ENCODE data around the gene AFDN.
"Not testable (repeated sequence)": the region's sequence is repeated elsewhere in the genome, so short reads cannot be mapped to it uniquely, and the experiment has no call there.

AFDN gene

DNA sequence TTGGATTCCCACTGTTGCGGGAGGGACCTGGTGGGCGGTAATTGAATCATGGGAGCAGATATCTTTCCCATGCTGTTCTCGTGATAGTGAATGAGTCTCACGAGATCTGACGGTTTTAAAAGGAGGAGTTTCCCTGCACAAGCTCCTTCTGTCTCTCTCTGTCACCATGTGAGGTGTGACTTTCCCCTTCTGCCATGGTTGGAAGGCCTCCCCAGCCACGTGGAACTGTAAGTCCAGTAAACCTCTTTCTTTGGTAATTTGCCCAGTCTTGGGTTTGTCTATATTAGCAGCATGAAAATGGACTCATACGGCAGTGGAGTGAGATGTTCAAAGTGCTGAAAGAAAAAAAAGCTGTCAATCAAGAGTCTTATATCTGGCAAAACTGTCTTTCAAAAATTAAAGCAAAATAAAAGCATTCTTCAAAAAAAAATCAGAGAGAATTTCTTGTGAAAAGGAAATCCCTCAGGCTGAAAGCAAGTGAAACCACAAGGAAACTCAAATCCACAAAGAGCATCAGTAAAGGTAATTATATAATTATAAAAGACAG, 155.3 kb downstream of the AFDN start:
- DNase-seq (ENCODE audit: low read depth): no peak

DNA sequence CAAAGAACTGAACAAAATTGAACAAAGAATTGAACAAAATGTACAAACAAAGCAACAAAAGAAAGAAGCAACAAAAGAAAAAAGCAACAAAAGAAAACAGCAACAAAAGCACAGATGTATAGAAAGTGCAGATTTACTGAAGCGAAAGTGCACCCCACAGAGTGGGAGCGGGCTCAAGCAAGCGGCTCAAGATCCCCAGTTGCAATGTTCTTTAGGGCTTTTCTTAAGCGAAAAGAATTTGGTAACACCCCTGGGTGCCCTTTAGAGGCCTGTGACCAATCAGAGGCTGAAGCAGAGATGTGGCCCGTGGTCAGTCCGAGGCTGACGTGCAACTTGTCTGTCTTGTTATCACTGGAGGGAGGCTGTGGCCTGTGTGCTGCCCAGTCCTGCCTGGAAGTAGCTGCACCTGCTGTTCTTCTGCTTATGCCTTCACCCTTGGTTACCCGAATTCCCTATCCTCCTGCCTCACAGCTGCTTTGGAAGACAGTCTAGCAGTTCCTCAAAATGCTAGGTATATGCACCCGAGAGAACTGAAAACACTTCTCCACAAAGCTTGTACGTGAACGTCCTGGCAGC, 157.5 kb downstream of the AFDN start:
- no peak for DNase-seq (ENCODE audit: low read depth)

GRCh38 chr6:167984876-167985604, 158.3 kb downstream of the AFDN start:
- DNase-seq (ENCODE audit: low read depth): no peak

DNA sequence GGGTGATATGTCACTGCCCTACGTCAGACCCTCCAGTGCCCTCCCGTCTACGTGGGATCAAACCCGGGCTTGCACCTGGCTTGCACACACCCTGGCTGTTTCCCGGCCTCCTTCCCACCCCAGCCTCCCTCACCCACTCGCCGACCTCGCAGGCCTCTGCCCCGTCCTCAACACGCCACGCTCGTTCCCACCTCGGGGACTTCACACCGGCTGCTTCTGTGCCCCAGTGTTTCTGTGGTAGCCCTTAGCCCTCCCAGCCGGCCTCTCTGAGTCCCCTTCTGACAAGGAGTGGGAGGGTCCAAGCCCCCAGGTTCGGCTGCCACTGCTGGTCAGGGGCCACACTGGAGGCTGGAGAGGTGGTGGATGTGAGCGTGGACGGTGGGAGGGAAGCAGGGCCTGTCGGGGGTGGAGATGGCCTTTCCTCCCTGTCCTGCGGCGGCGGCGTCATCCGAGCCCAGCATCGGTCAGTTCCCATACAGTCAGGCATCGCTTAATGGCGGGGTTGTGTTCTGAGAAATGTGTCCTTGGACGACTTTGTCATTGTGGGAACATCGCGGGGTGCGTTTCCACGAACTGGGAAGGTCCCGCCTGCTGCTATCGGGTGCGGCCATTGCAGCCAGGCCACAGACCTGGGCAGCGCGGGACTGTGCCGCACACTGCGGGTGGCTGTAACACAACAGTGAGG, 159.3 kb downstream of the AFDN start:
- no peak for DNase-seq (ENCODE audit: low read depth)

DNA sequence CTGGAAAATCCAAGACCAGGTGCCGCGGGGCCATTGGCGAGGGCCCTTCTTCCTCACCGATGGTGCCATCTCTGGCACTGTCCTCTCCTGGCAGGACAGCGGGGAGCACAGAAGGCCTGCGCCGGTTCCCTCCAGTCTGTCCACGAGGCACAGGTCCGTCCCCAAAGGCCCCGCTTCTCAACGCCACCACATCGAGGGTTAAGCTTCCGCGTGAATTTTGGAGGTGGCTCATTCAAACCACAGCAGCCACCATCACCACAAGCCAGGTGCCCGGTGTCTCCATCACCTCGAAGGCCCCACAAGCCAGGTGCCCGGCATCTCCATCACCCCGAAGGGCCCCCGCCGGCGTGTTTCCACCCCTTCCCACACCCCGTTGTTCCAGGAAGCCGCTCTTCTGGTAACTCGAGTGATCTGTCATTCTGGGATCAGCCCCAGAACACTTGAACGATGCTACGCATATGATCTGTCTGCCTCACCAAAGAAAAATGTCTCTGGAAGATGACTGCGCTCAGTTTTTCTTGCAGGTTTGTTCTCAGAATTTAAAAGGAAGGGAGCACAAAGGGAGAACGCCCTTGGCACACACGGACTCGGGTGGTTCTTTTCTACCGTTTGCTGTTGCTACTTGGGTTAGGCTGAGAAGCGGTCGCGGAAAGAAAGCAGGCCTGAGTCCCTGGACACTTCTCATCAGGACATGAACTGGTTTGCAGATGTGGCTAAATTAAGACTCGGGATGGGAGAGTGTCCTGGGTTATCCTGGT, 160.9 kb downstream of the AFDN start:
- no peak for DNase-seq (ENCODE audit: low read depth)

DNA sequence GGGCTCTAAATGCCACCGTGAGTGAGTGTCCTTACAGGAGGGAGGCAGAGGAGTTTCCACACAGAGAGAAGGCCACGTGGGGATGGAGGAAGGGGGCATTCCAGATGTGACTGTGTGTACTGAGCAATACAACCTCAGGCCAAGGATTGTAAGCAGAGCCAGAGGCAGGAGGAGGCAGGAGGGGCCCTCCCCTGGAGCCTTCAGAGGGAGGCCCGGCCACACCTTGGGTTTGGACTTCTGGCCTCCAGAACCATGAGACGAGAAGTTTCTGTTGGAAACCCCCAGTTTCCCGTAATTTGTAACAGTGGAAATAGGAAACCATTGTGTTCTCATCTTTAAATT, 161.4 kb downstream of the AFDN start:
- DNase-seq (ENCODE audit: low read depth): no peak

GRCh38 chr6:167988945-167989841, 162.5 kb downstream of the AFDN start:
- no peak for DNase-seq (ENCODE audit: low read depth)

DNA sequence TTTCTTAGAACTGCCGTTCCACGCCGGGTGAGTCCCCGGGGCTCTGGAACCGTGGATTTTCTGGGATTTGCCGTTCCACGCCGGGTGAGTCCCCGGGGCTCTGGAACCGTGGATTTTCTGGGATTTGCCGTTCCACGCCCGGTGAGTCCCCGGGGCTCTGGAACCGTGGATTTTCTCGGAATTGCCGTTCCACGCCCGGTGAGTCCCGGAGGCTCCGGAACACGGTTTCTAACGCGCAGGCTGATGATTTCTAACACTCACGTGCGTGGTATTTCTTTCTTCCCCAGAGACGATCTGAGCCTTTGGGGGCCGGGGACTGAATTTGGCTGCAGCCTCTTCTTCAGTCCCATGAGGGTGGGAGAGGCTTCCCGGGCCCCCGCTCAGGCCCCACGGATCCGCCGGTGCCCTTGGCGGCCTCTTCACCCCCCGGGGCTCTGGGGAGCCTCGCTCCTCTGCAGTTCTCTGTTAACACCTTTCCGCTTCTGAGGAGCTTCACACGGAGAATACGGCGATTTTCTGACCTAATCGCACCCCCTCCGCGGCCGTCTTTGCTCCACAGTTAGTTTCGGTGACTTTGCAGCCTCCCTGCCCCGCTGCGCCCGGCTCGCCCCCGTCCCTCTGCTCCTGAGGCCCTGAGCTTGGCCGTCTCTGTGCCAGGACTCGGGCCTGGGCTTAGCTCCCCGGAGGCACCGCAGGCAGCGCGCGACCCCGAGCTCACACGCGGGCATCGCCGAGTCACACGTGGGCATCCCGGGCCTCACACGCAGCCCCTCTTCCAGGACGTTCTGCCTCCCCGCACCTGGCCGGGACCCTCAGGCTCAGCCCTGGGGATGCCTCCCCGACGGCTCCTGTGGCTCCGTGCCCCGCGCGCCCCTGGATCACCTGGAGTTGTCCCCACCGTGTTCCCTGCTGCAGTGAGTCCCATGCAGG, 163.6 kb downstream of the AFDN start:
- no peak for DNase-seq (ENCODE audit: low read depth)

- no peak for DNase-seq (ENCODE audit: low read depth)
Measured at GRCh38 chr6:167993169-167993568, 166.5 kb downstream of the AFDN start.

GRCh38 chr6:167993831-167994230, 167.1 kb downstream of the AFDN start:
- no peak for DNase-seq (ENCODE audit: low read depth)

- DNase-seq (ENCODE audit: low read depth): no peak
Measured at GRCh38 chr6:167995302-167995701, 168.6 kb downstream of the AFDN start.

- DNase-seq (ENCODE audit: low read depth): no peak
Measured at GRCh38 chr6:167995731-167996151, 169.0 kb downstream of the AFDN start.

GRCh38 chr6:167996424-167997199, 169.9 kb downstream of the AFDN start:
- no peak for DNase-seq (ENCODE audit: low read depth)

DNA sequence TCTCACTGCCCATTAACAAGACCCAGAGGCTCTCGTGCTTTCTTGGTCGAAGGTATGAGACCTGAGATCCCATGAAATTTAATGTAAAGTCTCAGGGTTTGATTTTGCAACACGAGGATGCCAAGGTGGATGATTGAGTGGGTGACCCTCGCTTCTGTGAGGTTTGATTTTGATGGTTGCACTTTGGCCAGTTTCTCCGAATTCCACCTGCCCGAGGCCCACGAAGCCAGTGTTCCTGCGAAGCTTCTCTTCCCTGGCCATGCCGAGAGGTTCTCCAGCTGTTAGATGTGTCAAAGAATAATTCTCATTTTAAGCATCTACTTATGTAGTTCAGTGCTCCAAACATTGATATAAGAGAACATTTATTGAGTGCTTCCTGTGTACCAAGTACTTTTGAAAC, 170.9 kb downstream of the AFDN start, which contains the start of gene KIF25:
Gene KIF25, plus strand, starts transcription at position 30 of the 400 bp plus-strand sequence. CDS start 31,915 bp downstream, outside the sequence.
- DNase-seq (ENCODE audit: low read depth): no peak

DNA sequence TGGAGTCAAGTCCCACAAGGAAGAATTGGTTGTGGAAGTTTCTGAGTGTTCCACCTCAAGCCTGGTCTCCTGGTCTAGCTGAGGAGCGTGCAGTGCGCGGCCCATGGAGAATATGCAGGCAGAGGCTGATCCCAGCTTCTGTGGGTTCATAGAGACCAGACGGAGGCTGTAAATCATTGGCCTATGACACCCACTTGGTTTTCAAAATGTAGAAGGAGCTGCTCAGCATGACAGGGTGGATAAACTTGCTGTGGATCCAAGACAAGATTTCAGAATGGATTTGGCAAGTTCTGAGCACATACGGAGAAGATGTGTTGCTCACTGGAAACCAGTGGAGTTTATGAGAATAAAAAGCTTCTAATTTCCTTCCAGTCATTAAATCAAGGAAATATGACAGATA, 171.5 kb downstream of the AFDN start:
- no peak for DNase-seq (ENCODE audit: low read depth)

GRCh38 chr6:168000198-168001028, 173.7 kb downstream of the AFDN start:
- DNase-seq (ENCODE audit: low read depth): no peak

- DNase-seq (ENCODE audit: low read depth): no peak
Measured at GRCh38 chr6:168001029-168001332, 174.3 kb downstream of the AFDN start.

DNA sequence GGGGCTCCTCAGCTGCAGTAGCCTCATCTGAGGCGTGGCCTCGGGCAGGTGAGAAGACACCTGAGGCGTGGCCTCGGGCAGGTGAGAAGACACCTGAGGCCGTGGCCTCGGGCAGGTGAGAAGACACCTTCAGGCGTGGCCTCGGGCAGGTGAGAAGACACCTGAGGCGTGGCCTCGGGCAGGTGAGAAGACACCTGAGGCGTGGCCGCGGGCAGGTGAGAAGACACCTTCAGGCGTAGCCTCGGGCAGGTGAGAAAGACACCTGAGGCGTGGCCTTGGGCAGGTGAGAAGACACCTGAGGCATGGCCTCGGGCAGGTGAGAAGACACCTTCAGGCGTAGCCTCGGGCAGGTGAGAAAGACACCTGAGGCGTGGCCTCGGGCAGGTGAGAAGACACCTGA, 174.8 kb downstream of the AFDN start:
- not testable (repeated sequence) for DNase-seq (ENCODE audit: low read depth)

GRCh38 chr6:168002804-168003203, 176.1 kb downstream of the AFDN start:
- DNase-seq (ENCODE audit: low read depth): no peak
